22Rv1 (cell line): ENCODE results near the gene CD5L.

Experiments
- H3K27ac ChIP-seq: fragments of 450-650 bp; 2 replicates; pipeline ENCODE4 v1.5.1; 2017
- ZFX ChIP-seq: fragments of 450-650 bp; IDR thresholded peaks from 2 replicates; pipeline ENCODE4 v1.6.1; 2017; ENCODE audit warnings: antibody characterized with exemption, borderline replicate concordance
- TF ChIP-seq, protein P1 (sequence below): fragments of 450-650 bp; IDR thresholded peaks from 2 replicates; pipeline ENCODE4 v1.5.1; 2017; ENCODE audit warnings: mild to moderate bottlenecking

CD5L gene

GRCh38 chr1:157833145-157833544 lies 8.5 kb downstream of the CD5L start:
- H3K27ac ChIP-seq: no peak overlapping the region
- TF ChIP-seq ZFX: no peak
- TF ChIP-seq, protein P1, sequence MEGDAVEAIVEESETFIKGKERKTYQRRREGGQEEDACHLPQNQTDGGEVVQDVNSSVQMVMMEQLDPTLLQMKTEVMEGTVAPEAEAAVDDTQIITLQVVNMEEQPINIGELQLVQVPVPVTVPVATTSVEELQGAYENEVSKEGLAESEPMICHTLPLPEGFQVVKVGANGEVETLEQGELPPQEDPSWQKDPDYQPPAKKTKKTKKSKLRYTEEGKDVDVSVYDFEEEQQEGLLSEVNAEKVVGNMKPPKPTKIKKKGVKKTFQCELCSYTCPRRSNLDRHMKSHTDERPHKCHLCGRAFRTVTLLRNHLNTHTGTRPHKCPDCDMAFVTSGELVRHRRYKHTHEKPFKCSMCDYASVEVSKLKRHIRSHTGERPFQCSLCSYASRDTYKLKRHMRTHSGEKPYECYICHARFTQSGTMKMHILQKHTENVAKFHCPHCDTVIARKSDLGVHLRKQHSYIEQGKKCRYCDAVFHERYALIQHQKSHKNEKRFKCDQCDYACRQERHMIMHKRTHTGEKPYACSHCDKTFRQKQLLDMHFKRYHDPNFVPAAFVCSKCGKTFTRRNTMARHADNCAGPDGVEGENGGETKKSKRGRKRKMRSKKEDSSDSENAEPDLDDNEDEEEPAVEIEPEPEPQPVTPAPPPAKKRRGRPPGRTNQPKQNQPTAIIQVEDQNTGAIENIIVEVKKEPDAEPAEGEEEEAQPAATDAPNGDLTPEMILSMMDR: no peak

- TF ChIP-seq, protein P1: no peak
- no peak for TF ChIP-seq ZFX
- no peak overlapping the region for H3K27ac ChIP-seq
Measured at GRCh38 chr1:157831968-157832626, 9.5 kb downstream of the CD5L start.

GRCh38 chr1:157830887-157831286 lies 10.7 kb downstream of the CD5L start:
- no peak overlapping the region for H3K27ac ChIP-seq
- TF ChIP-seq, protein P1: no peak

DNA sequence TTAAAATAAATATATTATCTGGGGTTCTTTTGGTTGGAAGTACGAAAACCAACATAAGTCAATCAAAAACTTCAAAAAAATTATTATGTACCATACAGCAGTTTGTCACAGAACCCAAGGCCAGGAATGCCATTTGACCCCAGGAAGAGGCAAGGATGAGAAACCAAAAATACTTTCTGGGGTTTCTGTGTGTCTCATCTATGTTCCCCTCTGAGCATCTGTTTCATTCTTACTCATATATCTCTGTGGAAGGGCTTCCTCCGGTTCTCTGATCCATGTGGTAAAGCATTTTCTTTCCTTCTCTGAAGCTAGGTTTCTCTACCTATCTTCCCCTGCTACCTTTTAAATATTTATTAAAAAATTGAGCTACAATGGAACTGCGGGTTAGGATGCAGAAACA lies 11.9 kb downstream of the CD5L start:
- no peak for TF ChIP-seq ZFX
- TF ChIP-seq, protein P1: no peak

GRCh38 chr1:157829210-157829609 lies 12.4 kb downstream of the CD5L start:
- no peak for TF ChIP-seq ZFX
- TF ChIP-seq, protein P1: no peak
- H3K27ac ChIP-seq: no peak overlapping the region

More for the DNA sequence above, 11.9 kb downstream of the CD5L start:
- no peak overlapping the region for H3K27ac ChIP-seq

DNA sequence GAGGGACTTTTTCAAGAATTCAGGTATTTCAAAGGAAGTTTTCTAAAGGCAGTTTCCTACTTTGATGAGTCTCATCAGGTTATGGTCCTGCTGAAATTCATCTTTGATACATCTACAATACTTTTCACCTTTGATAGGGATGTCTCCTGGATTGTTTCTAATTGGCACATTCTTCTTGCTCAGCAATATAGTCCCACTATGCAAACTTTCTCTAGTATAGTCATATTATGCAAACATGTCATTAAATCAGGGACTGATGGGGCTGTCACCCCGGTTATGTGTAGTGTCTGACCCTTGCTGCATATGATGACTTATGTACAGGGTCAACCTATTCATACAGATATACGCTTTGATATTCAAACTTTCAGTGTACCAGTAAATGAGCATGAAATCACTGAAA lies 21.3 kb downstream of the CD5L start:
- TF ChIP-seq ZFX: no peak
- TF ChIP-seq, protein P1: no peak
- no peak overlapping the region for H3K27ac ChIP-seq

DNA sequence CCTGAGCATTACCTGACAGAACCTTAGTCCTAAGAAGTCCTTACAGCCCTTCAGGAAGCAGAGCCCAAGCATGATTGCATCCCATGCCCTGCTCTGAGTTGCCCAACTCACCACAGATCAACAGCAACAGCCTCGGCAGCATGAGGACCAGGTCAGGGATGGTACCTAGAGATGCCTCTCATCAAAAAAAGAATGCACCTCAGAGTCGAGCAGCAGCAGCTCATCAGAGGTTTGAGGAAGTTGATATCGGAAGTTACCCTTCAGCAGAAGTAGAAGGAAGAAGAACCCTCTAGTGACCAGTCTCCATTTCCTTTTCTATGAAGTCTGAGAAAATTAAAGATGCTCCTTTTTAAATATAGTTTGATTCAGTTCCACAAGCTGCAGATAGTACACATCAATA lies 21.7 kb downstream of the CD5L start, which contains the start of gene FCRL1:
FCRL1 (minus strand) TSS at position 225 of the 400 bp plus-strand sequence; CDS start at position 142, 83 bp downstream.
- no peak within 1 kb of the TSS for H3K27ac ChIP-seq
- no peak for TF ChIP-seq ZFX
- TF ChIP-seq, protein P1: no peak
